ENCODE data around the gene ZMYND11. TPM values are rescaled to one million over a fixed set of nuclear protein-coding genes. Genes with fewer than 3 reads are reported as not detected.

ZMYND11 gene
- total RNA-seq, 1 experiment from 2014 or later: 40.3 TPM

DNA sequence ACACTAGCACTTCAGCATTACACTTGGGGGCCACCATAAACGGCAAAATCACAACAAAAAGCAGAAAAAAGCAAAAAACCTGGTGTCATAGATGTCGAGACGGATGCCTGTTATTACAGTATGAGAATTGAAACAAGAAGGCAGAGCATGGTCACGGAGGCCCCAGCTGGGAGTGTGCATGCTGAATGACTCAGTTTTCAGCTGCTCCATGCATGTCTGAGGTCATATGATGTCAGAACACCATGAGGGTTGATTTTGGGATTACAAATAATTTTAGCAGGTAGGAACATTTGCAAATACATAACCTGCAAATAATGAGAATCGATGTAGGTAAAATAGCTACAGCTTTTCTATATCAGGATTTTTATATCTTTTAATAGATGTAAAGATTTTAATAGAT lies 19.1 kb downstream of the ZMYND11 start:
- Mint-ChIP-seq H3K27ac (ENCODE audit: unreplicated experiment) (no peak overlapping the region), H3K4me3 (ENCODE audit: low read depth, unreplicated experiment) (no peak overlapping the region), H3K9me3 (ENCODE audit: low read depth, unreplicated experiment) (peaks cover 5% of the 10 kb centered on the region), H3K36me3 (ENCODE audit: insufficient read depth, unreplicated experiment) (no peaks in the 10 kb centered on the region), H3K27me3 (ENCODE audit: unreplicated experiment) (no peaks in the 10 kb centered on the region), H3K4me1 (ENCODE audit: low read depth, unreplicated experiment) (no peaks in the 10 kb centered on the region)
- TF ChIP-seq, protein P1, sequence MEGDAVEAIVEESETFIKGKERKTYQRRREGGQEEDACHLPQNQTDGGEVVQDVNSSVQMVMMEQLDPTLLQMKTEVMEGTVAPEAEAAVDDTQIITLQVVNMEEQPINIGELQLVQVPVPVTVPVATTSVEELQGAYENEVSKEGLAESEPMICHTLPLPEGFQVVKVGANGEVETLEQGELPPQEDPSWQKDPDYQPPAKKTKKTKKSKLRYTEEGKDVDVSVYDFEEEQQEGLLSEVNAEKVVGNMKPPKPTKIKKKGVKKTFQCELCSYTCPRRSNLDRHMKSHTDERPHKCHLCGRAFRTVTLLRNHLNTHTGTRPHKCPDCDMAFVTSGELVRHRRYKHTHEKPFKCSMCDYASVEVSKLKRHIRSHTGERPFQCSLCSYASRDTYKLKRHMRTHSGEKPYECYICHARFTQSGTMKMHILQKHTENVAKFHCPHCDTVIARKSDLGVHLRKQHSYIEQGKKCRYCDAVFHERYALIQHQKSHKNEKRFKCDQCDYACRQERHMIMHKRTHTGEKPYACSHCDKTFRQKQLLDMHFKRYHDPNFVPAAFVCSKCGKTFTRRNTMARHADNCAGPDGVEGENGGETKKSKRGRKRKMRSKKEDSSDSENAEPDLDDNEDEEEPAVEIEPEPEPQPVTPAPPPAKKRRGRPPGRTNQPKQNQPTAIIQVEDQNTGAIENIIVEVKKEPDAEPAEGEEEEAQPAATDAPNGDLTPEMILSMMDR (IDR thresholded peaks at IDR 0.05; ENCODE audit: unreplicated experiment): no peak
- DNase-seq: no peak
- no TSS peak for BruUV-seq (replicated peaks)
- CTCF ChIA-PET: no interaction called here
- intact Hi-C loops (cut with micrococcal nuclease; ENCODE audit: unreplicated experiment): no loop called here

DNA sequence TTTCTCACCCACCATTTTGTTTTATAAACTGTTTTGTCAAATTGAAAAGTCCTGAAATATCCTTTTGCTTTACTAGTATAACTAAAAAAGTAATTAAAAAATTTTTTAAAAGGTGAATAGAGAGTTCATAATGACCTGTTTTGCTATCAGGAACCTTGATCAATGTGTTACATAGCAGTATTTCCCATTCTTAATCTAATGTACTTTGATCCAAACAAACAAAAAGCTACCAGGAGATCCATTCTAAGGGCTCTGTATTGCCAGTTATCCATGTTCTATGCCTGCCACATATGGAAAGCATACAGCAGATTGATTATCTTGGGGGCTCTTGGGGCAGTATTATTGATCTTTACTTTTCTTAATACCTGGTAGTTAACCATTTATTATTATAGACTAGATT lies 32.1 kb downstream of the ZMYND11 start:
- no peak overlapping the region for H3K27ac Mint-ChIP-seq (ENCODE audit: unreplicated experiment)
- BruUV-seq (replicated peaks): no TSS peak
- H3K9me3 Mint-ChIP-seq (ENCODE audit: low read depth, unreplicated experiment): peaks cover 17% of the 10 kb centered on the region

DNA sequence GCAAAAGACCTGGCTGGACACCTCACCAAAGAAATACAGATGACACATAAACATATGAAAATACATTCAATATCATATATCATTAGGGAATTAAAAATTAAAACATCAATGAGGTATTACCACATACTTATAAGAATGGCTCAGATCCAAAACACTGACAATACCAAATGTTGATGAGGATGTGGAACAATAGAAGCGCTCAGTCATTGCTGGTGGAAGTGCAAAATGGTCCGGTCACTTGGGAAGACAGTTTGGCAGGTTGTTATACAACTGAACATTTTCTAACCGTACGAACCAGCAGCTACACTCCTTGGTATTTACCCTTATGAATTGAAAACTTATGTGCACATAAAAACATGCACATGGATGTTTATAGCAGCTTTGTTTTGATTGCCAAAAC lies 38.5 kb downstream of the ZMYND11 start:
- H3K4me1 Mint-ChIP-seq (ENCODE audit: low read depth, unreplicated experiment): no peaks in the 10 kb centered on the region
- no peaks in the 10 kb centered on the region for H3K27me3 Mint-ChIP-seq (ENCODE audit: unreplicated experiment)
- H3K36me3 Mint-ChIP-seq (ENCODE audit: insufficient read depth, unreplicated experiment): no peaks in the 10 kb centered on the region
- no peak overlapping the region for H3K27ac Mint-ChIP-seq (ENCODE audit: unreplicated experiment)
- no TSS peak for BruUV-seq (replicated peaks)
- H3K4me3 Mint-ChIP-seq (ENCODE audit: low read depth, unreplicated experiment): no peak overlapping the region
- peaks cover 6% of the 10 kb centered on the region for H3K9me3 Mint-ChIP-seq (ENCODE audit: low read depth, unreplicated experiment)
- CTCF ChIA-PET: no interaction called here
- no peak for DNase-seq
- TF ChIP-seq, protein P1 (IDR thresholded peaks at IDR 0.05; ENCODE audit: unreplicated experiment): no peak
- intact Hi-C loops (cut with micrococcal nuclease; ENCODE audit: unreplicated experiment): no loop called here

More for the DNA sequence above, 32.1 kb downstream of the ZMYND11 start:
- no peaks in the 10 kb centered on the region for H3K4me1 Mint-ChIP-seq (ENCODE audit: low read depth, unreplicated experiment)
- intact Hi-C loops (cut with micrococcal nuclease; ENCODE audit: unreplicated experiment): no loop called here
- no peak for DNase-seq
- TF ChIP-seq, protein P1 (IDR thresholded peaks at IDR 0.05; ENCODE audit: unreplicated experiment): no peak
- no peaks in the 10 kb centered on the region for H3K27me3 Mint-ChIP-seq (ENCODE audit: unreplicated experiment)
- CTCF ChIA-PET: no interaction called here
- H3K4me3 Mint-ChIP-seq (ENCODE audit: low read depth, unreplicated experiment): no peak overlapping the region
- H3K36me3 Mint-ChIP-seq (ENCODE audit: insufficient read depth, unreplicated experiment): no peaks in the 10 kb centered on the region

DNA sequence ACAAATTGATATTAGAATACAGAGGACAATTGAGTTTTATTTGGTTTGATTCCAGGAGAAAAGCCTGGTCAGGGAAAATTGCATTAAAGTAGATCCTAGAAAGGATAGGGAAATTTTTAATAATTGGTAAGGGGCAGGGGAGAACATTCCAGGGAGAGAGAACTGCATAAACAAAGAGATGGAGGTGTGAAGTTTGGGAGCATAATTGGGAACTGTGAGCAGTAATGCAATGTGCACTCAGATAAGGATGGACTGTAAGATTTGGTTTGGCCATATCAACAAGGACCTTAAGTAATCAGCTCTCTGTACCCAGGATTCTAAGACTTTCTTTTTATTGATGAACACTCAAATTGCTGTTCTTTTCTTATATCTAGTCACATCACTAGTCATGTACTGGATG lies 41.4 kb downstream of the ZMYND11 start:
- H3K9me3 Mint-ChIP-seq (ENCODE audit: low read depth, unreplicated experiment): no peaks in the 10 kb centered on the region
- no TSS peak for BruUV-seq (replicated peaks)

More for the DNA sequence above, 41.4 kb downstream of the ZMYND11 start:
- DNase-seq: no peak
- intact Hi-C loops (cut with micrococcal nuclease; ENCODE audit: unreplicated experiment): no loop called here
- H3K27me3 Mint-ChIP-seq (ENCODE audit: unreplicated experiment): no peaks in the 10 kb centered on the region
- H3K36me3 Mint-ChIP-seq (ENCODE audit: insufficient read depth, unreplicated experiment): no peaks in the 10 kb centered on the region
- CTCF ChIA-PET: no interaction called here
- H3K4me3 Mint-ChIP-seq (ENCODE audit: low read depth, unreplicated experiment): no peak overlapping the region
- H3K4me1 Mint-ChIP-seq (ENCODE audit: low read depth, unreplicated experiment): no peaks in the 10 kb centered on the region
- H3K27ac Mint-ChIP-seq (ENCODE audit: unreplicated experiment): no peak overlapping the region
- TF ChIP-seq, protein P1 (IDR thresholded peaks at IDR 0.05; ENCODE audit: unreplicated experiment): no peak

Measured in Calu3 (cell line).